PFSK-1 (cell line): ENCODE measurements around the gene PLCH2.

Source experiments
- FOXP2 ChIP-seq: optimal IDR thresholded peaks from 2 replicates; pipeline ENCODE3; 2011; ENCODE audit warnings: borderline replicate concordance, control low read depth, inconsistent platforms; ENCODE audit not compliant: insufficient read depth; ENCODE audit errors: extremely low read length, extremely low read depth
- POLR2AphosphoS5 ChIP-seq: IDR thresholded peaks from 2 replicates; pipeline ENCODE4 v1.6.1; 2012; ENCODE audit warnings: low read depth, mild to moderate bottlenecking, control low read depth, low read length, moderate library complexity
- SIN3A ChIP-seq: IDR thresholded peaks from 2 replicates; pipeline ENCODE4 v1.6.1; 2012; ENCODE audit warnings: mild to moderate bottlenecking, low read length, moderate library complexity, borderline replicate concordance; ENCODE audit not compliant: insufficient read depth
- TAF1 ChIP-seq: IDR thresholded peaks from 2 replicates; pipeline ENCODE4 v1.6.1; 2012; ENCODE audit warnings: low read length, control low read depth, borderline replicate concordance; ENCODE audit not compliant: insufficient read depth
- TF ChIP-seq, protein P1 (sequence below), 2 experiments: IDR thresholded peaks; 2 replicates each; pipeline versions ENCODE4 v1.6.1 to v1.8.0; 2011 to 2012; ENCODE audit warnings: low read depth in 2 of 2, low read length in 2 of 2, control low read depth in 1 of 2, inconsistent platforms in 1 of 2, mild to moderate bottlenecking in 1 of 2, moderate library complexity in 1 of 2; ENCODE audit not compliant: insufficient read depth in 1 of 2

DNA sequence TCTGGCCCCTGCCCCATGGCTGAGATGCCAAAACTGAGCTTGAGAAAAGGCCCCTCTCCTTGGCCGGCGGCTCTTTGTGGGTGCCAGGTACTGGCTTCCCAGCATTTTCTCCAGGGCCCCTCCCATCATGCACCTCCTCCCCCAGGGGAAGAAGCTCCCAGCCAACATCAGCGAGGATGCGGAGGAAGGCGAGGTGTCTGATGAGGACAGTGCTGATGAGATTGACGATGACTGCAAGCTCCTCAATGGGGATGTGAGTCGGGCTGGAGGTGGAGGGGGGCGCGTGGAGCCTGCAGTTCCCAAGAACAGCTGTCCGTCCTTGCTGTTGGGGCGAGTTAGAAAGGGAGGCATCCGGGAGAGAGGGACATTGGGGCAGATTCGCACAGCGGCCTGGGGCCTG lies 13.5 kb downstream of the PLCH2 start:
- TF ChIP-seq POLR2AphosphoS5 (no peak), TAF1 (no peak), FOXP2 (no peak), SIN3A (no peak)
- TF ChIP-seq, protein P1, sequence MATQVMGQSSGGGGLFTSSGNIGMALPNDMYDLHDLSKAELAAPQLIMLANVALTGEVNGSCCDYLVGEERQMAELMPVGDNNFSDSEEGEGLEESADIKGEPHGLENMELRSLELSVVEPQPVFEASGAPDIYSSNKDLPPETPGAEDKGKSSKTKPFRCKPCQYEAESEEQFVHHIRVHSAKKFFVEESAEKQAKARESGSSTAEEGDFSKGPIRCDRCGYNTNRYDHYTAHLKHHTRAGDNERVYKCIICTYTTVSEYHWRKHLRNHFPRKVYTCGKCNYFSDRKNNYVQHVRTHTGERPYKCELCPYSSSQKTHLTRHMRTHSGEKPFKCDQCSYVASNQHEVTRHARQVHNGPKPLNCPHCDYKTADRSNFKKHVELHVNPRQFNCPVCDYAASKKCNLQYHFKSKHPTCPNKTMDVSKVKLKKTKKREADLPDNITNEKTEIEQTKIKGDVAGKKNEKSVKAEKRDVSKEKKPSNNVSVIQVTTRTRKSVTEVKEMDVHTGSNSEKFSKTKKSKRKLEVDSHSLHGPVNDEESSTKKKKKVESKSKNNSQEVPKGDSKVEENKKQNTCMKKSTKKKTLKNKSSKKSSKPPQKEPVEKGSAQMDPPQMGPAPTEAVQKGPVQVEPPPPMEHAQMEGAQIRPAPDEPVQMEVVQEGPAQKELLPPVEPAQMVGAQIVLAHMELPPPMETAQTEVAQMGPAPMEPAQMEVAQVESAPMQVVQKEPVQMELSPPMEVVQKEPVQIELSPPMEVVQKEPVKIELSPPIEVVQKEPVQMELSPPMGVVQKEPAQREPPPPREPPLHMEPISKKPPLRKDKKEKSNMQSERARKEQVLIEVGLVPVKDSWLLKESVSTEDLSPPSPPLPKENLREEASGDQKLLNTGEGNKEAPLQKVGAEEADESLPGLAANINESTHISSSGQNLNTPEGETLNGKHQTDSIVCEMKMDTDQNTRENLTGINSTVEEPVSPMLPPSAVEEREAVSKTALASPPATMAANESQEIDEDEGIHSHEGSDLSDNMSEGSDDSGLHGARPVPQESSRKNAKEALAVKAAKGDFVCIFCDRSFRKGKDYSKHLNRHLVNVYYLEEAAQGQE (IDR thresholded peaks at IDR 0.05; ENCODE audit: insufficient read depth in 1 of 2, low read depth in 2 of 2, low read length in 2 of 2), result no peak
